GM21528 (cell line): ENCODE measurements around the gene TDRD5.

Experiments
- ATAC-seq: cut with Tn5 transposase; IDR thresholded peaks from one replicate; pipeline ENCODE4 v1.9.1; 2021; ENCODE audit warnings: mild to moderate bottlenecking, moderate library complexity; ENCODE audit not compliant: unreplicated experiment, low FRiP score

TDRD5 gene

GRCh38 chr1:179729881-179730280 is 138.2 kb downstream of the TDRD5 start:
- no peak for ATAC-seq

GRCh38 chr1:179731643-179732042 is 140.0 kb downstream of the TDRD5 start:
- no peak for ATAC-seq
